CD4-positive, alpha-beta T cell (primary cell): Measurements from ENCODE around the gene CD19. TPM values are rescaled to one million over a fixed set of nuclear protein-coding genes. Genes with fewer than 3 reads are reported as not detected.

Experiments
- ATAC-seq: fragments of 200-7000 bp; cut with Tn5 transposase; one replicate; pipeline ENCODE4 v1.10.0; 2022; ENCODE audit warnings: mild to moderate bottlenecking; ENCODE audit not compliant: poor library complexity
- CTCF ChIA-PET: fragments of 350-600 bp; sonication (Branson Sonifier 250); formaldehyde crosslinking; loops from one replicate; lab custom pipeline; 2021; ENCODE audit warnings: antibody characterized with exemption, inconsistent platforms; lab: Charles Lee
- POLR2A ChIA-PET: fragments of 350-600 bp; sonication (Branson Sonifier 250); formaldehyde crosslinking; loops from one replicate; lab custom pipeline; 2021; ENCODE audit warnings: antibody characterized with exemption, inconsistent platforms; lab: Charles Lee
- DNase-seq, 14 experiments: peaks; one replicate each; pipeline ENCODE4 v3.0.0-alpha.2; 2013 to 2020; ENCODE audit warnings: mixed read lengths in 2 of 14
- H3K27ac ChIP-seq, 2 donors: one replicate each; pipeline versions ENCODE4 v1.5.1 to v1.7.0; 2013; ENCODE audit warnings: low read length in 2 of 2, low read depth in 1 of 2, mild to moderate bottlenecking in 1 of 2
- H3K27me3 ChIP-seq, 2 experiments: 1 replicate in 1 of 2; 2 replicates in 1 of 2; pipeline versions ENCODE4 v1.6.1 to v1.7.0; 2013; ENCODE audit warnings: low read length in 2 of 2, control low read depth in 1 of 2, mild to moderate bottlenecking in 1 of 2, moderate library complexity in 1 of 2; ENCODE audit not compliant: insufficient read depth in 2 of 2, control insufficient read depth in 1 of 2
- H3K36me3 ChIP-seq: one replicate; pipeline ENCODE4 v1.6.1; 2013; ENCODE audit warnings: low read length, control low read depth; ENCODE audit not compliant: insufficient read depth
- H3K4me1 ChIP-seq: one replicate; pipeline ENCODE4 v1.6.1; 2013; ENCODE audit warnings: low read length, control low read depth; ENCODE audit not compliant: insufficient read depth
- H3K4me3 ChIP-seq: one replicate; pipeline ENCODE4 v1.5.1; 2013; ENCODE audit warnings: mild to moderate bottlenecking, low read length, moderate library complexity
- H3K9me3 ChIP-seq, 2 experiments: 1 replicate in 1 of 2; 2 replicates in 1 of 2; pipeline versions ENCODE4 v1.6.1 to v1.7.0; 2013; ENCODE audit warnings: low read length in 2 of 2, mild to moderate bottlenecking in 2 of 2, control low read depth in 1 of 2, moderate library complexity in 1 of 2; ENCODE audit not compliant: control insufficient read depth in 1 of 2, insufficient read depth in 1 of 2
- H3K27ac Mint-ChIP-seq: one replicate; pipeline ENCODE4 v1.8.0; 2020; ENCODE audit warnings: mixed read lengths
- H3K27me3 Mint-ChIP-seq: one replicate; pipeline ENCODE4 v1.8.0; 2021; ENCODE audit warnings: mixed read lengths
- H3K36me3 Mint-ChIP-seq: one replicate; pipeline ENCODE4 v1.8.0; 2021; ENCODE audit warnings: low read depth, mixed read lengths
- H3K4me1 Mint-ChIP-seq: one replicate; pipeline ENCODE4 v1.8.0; 2021; ENCODE audit warnings: low read depth, mixed read lengths
- H3K4me3 Mint-ChIP-seq: one replicate; pipeline ENCODE4 v1.8.0; 2020; ENCODE audit warnings: mild to moderate bottlenecking, mixed read lengths
- H3K9me3 Mint-ChIP-seq: one replicate; pipeline ENCODE4 v1.8.0; 2020; ENCODE audit warnings: mixed read lengths
- CTCF ChIP-seq: fragments of 200-600 bp; IDR thresholded peaks from one replicate; pipeline ENCODE4 v1.8.0; 2022; ENCODE audit warnings: antibody characterized with exemption, mild to moderate bottlenecking
- intact Hi-C, 2 experiments: fragments of 100-400 bp; cut with DNase I in 1 of 2; cut with micrococcal nuclease in 1 of 2; formaldehyde crosslinking; loops; one replicate each; pipeline versions ENCODE4 v1.15.1 to v1.9.0; 2023 to 2025; cut with DNase I, micrococcal nuclease
- total RNA-seq, 174 experiments: library from RNA in 2 of 174; stranded (reverse) in 2 of 174; gene quantifications; one replicate each; pipeline ENCODE4 v1.2.3 and lab custom pipeline; 2021 to 2026

CD19 gene
- total RNA-seq, 2 experiments from 2014 or later, result 0.14 to 0.27 TPM

DNA sequence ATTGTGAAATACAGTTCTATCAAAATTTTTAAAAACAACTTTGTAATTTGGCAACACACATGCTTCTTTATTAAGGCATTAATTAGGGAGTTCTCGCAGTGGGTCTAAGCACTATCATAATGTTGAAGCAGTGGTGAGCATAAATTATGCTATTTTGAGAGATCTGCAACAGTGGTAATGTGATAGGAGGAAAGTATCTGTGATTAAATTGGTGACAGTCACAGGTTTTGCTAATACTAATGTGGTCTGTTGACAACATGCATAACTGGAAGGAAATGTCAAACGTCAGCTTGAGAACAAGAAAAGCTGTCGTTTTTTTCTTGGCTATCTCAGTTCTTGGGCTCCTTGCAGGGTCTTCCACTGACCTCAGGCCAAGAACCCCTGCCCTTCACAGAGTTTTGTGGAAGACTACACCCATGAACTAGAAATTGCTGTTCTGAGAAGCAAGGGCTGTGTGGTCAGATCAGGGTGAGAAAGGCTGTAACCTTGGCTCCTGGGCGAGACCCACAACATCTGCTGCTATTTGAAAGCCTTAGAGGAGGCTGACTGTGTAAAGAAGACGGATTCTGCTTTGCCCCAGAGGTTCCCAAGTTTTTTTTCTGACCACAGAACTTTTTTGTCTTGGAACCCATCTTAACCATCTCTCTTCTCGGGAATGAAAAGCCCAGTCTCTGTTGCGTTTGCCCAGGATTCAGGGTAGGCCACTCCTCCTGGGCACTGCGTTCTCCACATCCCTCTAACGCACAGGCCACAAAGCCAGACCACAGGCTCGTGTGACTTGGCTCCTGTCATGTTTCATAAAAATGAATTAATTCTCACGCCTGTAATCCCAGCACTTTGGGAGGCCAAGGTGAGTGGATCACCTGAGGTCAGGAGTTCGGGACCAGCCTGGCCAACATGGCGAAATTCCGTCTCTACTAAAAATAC, 39.5 kb upstream of the CD19 start:
- H3K27me3 Mint-ChIP-seq, result no peaks in the 10 kb centered on the region
- no peak overlapping the region for H3K27ac Mint-ChIP-seq
- TF ChIP-seq CTCF, result no peak
- H3K4me3 Mint-ChIP-seq, result no peak overlapping the region
- ChIA-PET CTCF (no interaction called here), POLR2A (no interaction called here)
- H3K9me3 Mint-ChIP-seq, result no peaks in the 10 kb centered on the region
- H3K4me1 Mint-ChIP-seq, result no peaks in the 10 kb centered on the region
- DNase-seq (no peak), ATAC-seq (no peak)
- no peaks in the 10 kb centered on the region for H3K36me3 Mint-ChIP-seq
- H3K27ac ChIP-seq, result no peak overlapping the region
- no peak overlapping the region for H3K4me3 ChIP-seq
- H3K36me3 ChIP-seq, result no peaks in the 10 kb centered on the region
- no peaks in the 10 kb centered on the region for H3K4me1 ChIP-seq
- no peaks in the 10 kb centered on the region for H3K9me3 ChIP-seq
- H3K27me3 ChIP-seq, result no peaks in the 10 kb centered on the region
- intact Hi-C loops, result no loop called here

GRCh38 chr16:28893291-28893690, 38.5 kb upstream of the CD19 start:
- ChIA-PET CTCF (no interaction called here), POLR2A (no interaction called here)
- Histone ChIP-seq H3K9me3 (no peaks in the 10 kb centered on the region), H3K4me3 (no peak overlapping the region), H3K27ac (no peak overlapping the region), H3K4me1 (no peaks in the 10 kb centered on the region), H3K27me3 (no peaks in the 10 kb centered on the region), H3K36me3 (no peaks in the 10 kb centered on the region)
- no peaks in the 10 kb centered on the region for H3K27me3 Mint-ChIP-seq
- no peak for DNase-seq
- no peaks in the 10 kb centered on the region for H3K4me1 Mint-ChIP-seq
- H3K4me3 Mint-ChIP-seq, result no peak overlapping the region
- ATAC-seq, result no peak
- no peaks in the 10 kb centered on the region for H3K9me3 Mint-ChIP-seq
- no peaks in the 10 kb centered on the region for H3K36me3 Mint-ChIP-seq
- no peak for TF ChIP-seq CTCF
- intact Hi-C loops, result no loop called here
- H3K27ac Mint-ChIP-seq, result no peak overlapping the region

DNA sequence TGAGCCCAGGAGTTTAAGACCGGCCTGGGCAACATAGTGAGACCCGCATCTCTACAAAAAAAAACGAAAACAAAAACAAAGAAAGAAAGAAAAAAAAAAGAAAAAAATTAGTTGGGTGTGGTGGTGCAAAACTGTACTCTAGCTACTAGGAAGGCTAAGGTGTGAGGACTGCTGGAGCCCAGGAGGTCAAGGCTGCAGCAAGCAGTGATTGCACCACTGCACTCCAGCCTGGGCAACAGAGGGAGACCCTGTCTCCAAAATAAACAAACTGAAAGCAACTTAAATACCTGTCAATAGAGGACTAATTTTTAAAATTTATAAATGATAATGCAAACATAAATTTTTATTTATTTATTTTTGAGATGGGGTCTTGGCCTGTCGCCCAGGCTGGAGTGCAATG, 36.2 kb upstream of the CD19 start:
- Histone ChIP-seq H3K36me3 (no peaks in the 10 kb centered on the region), H3K9me3 (no peaks in the 10 kb centered on the region), H3K27ac (no peak overlapping the region), H3K27me3 (no peaks in the 10 kb centered on the region), H3K4me3 (no peak overlapping the region), H3K4me1 (no peaks in the 10 kb centered on the region)
- Mint-ChIP-seq H3K36me3 (no peaks in the 10 kb centered on the region), H3K9me3 (no peaks in the 10 kb centered on the region), H3K27me3 (no peaks in the 10 kb centered on the region), H3K4me3 (no peak overlapping the region), H3K27ac (no peak overlapping the region), H3K4me1 (no peaks in the 10 kb centered on the region)
- no peak for TF ChIP-seq CTCF
- DNase-seq (no peak), ATAC-seq (no peak)
- intact Hi-C loops, result no loop called here
- ChIA-PET POLR2A (no interaction called here), CTCF (no interaction called here)
